ENCODE data around the gene OR52I2. TPM values are rescaled to one million over a fixed set of nuclear protein-coding genes. Genes with fewer than 3 reads are reported as not detected.

The OR52I2 gene
- total RNA-seq, 1 experiment from 2014 or later, result not detected

DNA sequence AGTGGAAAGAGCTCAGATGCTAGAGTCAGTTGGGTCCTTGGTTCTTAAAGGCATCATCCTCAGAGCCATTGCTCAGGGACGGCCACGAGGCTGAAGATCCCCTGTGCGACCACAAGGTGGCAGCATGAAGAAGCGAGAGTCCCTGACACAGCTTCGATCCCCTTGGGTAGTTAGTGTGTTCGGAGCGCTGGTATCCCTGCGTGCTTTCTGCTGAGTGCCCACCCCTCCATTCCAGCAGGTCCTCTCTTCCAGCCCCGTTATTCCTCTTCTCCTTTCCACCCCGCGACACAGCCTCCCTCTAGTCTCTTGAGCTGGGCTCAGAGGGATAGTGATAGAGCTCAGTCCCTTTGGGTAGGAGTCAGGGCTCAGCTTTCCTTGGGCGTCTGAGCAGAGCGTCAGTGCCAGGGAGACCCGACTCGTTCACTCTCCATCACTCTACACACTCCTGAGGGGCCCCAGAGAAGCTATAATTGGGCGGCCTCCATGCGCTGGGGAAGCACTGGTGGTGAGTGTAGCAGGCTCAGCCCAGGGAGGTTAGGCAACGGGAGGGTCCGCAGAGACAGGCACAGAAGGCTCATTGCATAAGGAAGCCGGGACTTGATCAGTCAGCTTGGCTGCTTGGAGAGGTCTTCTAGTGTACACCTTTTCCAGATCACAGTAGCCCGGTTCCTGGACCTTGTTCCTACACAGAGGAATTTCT is 55.6 kb downstream of the OR52I2 start, which contains the start of gene OR51D1:
Gene OR51D1, plus strand, starts transcription at position 516 of the 700 bp plus-strand sequence. CDS start 2,314 bp downstream, outside the sequence.
- BruUV-seq (replicated peaks), result no TSS peak
- Mint-ChIP-seq H3K9me3 (ENCODE audit: low read depth, unreplicated experiment) (no peaks in the 10 kb centered on the region), H3K36me3 (ENCODE audit: insufficient read depth, unreplicated experiment) (no peaks in the 10 kb centered on the region), H3K4me3 (ENCODE audit: low read depth, unreplicated experiment) (no peak within 1 kb of the TSS), H3K27me3 (ENCODE audit: unreplicated experiment) (peaks cover 25% of the 10 kb centered on the region), H3K27ac (ENCODE audit: unreplicated experiment) (no peak within 1 kb of the TSS), H3K4me1 (ENCODE audit: low read depth, unreplicated experiment) (no peaks in the 10 kb centered on the region)
- intact Hi-C loops (cut with micrococcal nuclease; ENCODE audit: unreplicated experiment), result loop anchor here (1.0 to 2.0 kb wide), 4 partner anchors 36 to 367 kb away; no protein-coding TSS in a partner anchor
- CTCF ChIA-PET, result interaction anchor here (0.7 to 2.8 kb wide), 6 partner anchors 9 to 450 kb away, joined by 3 to 25 read pairs (median 4); no protein-coding TSS in a partner anchor
- peak; percentile 80 for DNase-seq
- TF ChIP-seq, protein P1, sequence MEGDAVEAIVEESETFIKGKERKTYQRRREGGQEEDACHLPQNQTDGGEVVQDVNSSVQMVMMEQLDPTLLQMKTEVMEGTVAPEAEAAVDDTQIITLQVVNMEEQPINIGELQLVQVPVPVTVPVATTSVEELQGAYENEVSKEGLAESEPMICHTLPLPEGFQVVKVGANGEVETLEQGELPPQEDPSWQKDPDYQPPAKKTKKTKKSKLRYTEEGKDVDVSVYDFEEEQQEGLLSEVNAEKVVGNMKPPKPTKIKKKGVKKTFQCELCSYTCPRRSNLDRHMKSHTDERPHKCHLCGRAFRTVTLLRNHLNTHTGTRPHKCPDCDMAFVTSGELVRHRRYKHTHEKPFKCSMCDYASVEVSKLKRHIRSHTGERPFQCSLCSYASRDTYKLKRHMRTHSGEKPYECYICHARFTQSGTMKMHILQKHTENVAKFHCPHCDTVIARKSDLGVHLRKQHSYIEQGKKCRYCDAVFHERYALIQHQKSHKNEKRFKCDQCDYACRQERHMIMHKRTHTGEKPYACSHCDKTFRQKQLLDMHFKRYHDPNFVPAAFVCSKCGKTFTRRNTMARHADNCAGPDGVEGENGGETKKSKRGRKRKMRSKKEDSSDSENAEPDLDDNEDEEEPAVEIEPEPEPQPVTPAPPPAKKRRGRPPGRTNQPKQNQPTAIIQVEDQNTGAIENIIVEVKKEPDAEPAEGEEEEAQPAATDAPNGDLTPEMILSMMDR (IDR thresholded peaks at IDR 0.05; ENCODE audit: unreplicated experiment), result peak; percentile 83

DNA sequence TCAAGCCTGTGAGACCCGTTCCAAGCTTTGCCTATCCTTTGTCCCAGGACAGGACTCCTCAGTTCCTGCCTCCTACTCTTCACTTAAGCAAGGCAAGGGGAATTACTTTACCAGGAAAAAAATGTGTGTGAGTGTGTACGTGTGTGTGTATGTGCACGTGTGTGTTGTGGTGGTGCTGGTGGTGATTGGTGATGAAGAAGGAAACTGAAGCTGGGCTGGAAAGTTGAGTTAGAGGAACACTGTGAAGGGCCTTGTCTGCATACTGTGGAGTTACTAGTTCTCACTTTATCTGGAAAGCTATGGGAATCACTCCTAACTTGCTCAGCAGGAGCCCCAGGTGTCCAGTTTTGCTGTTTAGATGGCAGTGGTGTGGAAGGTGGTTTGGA is 56.1 kb downstream of the OR52I2 start:
- intact Hi-C loops (cut with micrococcal nuclease; ENCODE audit: unreplicated experiment), result loop anchor here (1.0 to 2.0 kb wide), 4 partner anchors 35 to 367 kb away; no protein-coding TSS in a partner anchor
- CTCF ChIA-PET, result interaction anchor here (0.7 to 2.8 kb wide), 2 partner anchors 188 to 436 kb away, joined by 3 to 25 read pairs; no protein-coding TSS in a partner anchor
- no peak for DNase-seq
- Mint-ChIP-seq H3K27me3 (ENCODE audit: unreplicated experiment) (peaks cover 31% of the 10 kb centered on the region), H3K36me3 (ENCODE audit: insufficient read depth, unreplicated experiment) (no peaks in the 10 kb centered on the region), H3K4me1 (ENCODE audit: low read depth, unreplicated experiment) (no peaks in the 10 kb centered on the region), H3K9me3 (ENCODE audit: low read depth, unreplicated experiment) (no peaks in the 10 kb centered on the region), H3K27ac (ENCODE audit: unreplicated experiment) (no peak overlapping the region), H3K4me3 (ENCODE audit: low read depth, unreplicated experiment) (no peak overlapping the region)
- no TSS peak for BruUV-seq (replicated peaks)
- TF ChIP-seq, protein P1 (IDR thresholded peaks at IDR 0.05; ENCODE audit: unreplicated experiment), result no peak

DNA sequence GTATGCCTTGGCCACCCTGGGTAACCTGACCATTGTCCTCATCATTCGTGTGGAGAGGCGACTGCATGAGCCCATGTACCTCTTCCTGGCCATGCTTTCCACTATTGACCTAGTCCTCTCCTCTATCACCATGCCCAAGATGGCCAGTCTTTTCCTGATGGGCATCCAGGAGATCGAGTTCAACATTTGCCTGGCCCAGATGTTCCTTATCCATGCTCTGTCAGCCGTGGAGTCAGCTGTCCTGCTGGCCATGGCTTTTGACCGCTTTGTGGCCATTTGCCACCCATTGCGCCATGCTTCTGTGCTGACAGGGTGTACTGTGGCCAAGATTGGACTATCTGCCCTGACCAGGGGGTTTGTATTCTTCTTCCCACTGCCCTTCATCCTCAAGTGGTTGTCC is 58.4 kb downstream of the OR52I2 start:
- Mint-ChIP-seq H3K27me3 (ENCODE audit: unreplicated experiment) (peaks cover 53% of the 10 kb centered on the region), H3K4me3 (ENCODE audit: low read depth, unreplicated experiment) (no peak overlapping the region), H3K9me3 (ENCODE audit: low read depth, unreplicated experiment) (no peaks in the 10 kb centered on the region), H3K36me3 (ENCODE audit: insufficient read depth, unreplicated experiment) (no peaks in the 10 kb centered on the region), H3K27ac (ENCODE audit: unreplicated experiment) (no peak overlapping the region), H3K4me1 (ENCODE audit: low read depth, unreplicated experiment) (no peaks in the 10 kb centered on the region)
- no TSS peak for BruUV-seq (replicated peaks)
- intact Hi-C loops (cut with micrococcal nuclease; ENCODE audit: unreplicated experiment), result no loop called here
- DNase-seq, result no peak
- CTCF ChIA-PET, result no interaction called here
- TF ChIP-seq, protein P1 (IDR thresholded peaks at IDR 0.05; ENCODE audit: unreplicated experiment), result no peak

DNA sequence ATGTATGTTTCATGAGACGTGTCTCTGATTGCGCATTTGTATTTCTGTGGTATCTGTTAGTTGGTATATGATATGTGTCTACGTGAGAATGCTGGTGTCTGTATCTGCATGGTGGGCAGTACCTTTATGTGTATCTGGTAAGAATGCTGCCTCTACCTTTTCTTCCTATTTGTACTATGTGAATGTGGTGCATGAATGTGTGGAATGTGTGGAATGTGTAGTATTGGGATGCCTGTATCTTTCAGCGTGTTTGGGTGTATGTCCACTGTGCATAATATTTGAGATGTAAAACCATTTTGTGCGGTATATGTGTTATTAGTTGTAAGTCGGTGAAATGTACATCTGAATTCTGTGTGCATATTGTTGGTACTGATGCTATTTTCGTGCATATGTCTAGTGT is 60.0 kb downstream of the OR52I2 start:
- peaks cover 60% of the 10 kb centered on the region for H3K27me3 Mint-ChIP-seq (ENCODE audit: unreplicated experiment)
- no peak overlapping the region for H3K27ac Mint-ChIP-seq (ENCODE audit: unreplicated experiment)
- no peaks in the 10 kb centered on the region for H3K4me1 Mint-ChIP-seq (ENCODE audit: low read depth, unreplicated experiment)
- intact Hi-C loops (cut with micrococcal nuclease; ENCODE audit: unreplicated experiment), result no loop called here
- no peak overlapping the region for H3K4me3 Mint-ChIP-seq (ENCODE audit: low read depth, unreplicated experiment)
- no peak for DNase-seq
- BruUV-seq (replicated peaks), result no TSS peak
- CTCF ChIA-PET, result no interaction called here
- TF ChIP-seq, protein P1 (IDR thresholded peaks at IDR 0.05; ENCODE audit: unreplicated experiment), result no peak
- no peaks in the 10 kb centered on the region for H3K9me3 Mint-ChIP-seq (ENCODE audit: low read depth, unreplicated experiment)
- no peaks in the 10 kb centered on the region for H3K36me3 Mint-ChIP-seq (ENCODE audit: insufficient read depth, unreplicated experiment)

Measured in Calu3 (cell line).